HG03064 (cell line): ENCODE data around the gene ADGRG7.

Source experiments
- ATAC-seq: cut with Tn5 transposase; IDR thresholded peaks from one replicate; pipeline ENCODE4 v1.9.1; 2021; ENCODE audit warnings: low read depth; ENCODE audit not compliant: unreplicated experiment

ADGRG7 gene

DNA sequence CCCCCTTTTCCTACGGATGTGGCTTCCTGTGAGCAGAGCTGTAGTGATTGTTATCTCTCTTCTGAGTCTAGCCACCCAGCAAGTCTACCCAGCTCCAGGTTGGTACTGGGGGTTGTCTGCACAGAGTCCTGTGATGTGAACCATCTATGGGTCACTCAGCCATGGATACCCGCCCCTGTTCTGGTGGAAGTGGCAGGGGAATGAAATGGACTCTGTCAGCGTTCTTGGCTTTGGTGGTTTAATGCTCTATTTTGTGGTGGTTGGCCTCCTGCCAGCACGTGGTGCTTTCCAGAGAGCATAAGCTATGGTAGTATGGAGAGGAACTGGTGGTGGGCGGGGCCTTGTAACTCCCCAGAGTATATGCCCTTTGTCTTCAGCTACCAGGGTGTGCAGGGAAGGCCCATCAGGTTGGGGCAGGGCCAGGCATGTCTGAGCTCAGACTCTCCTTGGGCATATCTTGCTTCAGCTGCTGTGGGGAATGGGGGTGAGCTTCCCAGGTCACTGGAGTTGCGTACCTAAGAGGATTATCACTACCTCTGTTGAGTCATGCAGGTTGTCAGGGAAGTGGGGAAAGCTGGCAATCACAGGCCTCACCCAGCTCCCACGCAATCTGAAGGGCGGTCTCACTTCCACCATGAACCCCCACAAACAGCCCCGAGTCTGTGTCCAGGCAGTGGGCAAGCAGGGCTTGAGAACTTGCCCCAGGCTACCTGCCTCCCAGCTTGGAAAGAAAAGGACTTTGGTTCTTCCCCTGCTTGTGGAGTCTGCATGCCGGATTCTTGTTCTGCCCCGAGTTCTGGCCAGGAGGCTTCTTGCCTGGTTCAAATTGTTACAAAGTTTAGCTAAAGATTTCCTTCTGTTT is 9.0 kb upstream of the ADGRG7 start:
- ATAC-seq = no peak

DNA sequence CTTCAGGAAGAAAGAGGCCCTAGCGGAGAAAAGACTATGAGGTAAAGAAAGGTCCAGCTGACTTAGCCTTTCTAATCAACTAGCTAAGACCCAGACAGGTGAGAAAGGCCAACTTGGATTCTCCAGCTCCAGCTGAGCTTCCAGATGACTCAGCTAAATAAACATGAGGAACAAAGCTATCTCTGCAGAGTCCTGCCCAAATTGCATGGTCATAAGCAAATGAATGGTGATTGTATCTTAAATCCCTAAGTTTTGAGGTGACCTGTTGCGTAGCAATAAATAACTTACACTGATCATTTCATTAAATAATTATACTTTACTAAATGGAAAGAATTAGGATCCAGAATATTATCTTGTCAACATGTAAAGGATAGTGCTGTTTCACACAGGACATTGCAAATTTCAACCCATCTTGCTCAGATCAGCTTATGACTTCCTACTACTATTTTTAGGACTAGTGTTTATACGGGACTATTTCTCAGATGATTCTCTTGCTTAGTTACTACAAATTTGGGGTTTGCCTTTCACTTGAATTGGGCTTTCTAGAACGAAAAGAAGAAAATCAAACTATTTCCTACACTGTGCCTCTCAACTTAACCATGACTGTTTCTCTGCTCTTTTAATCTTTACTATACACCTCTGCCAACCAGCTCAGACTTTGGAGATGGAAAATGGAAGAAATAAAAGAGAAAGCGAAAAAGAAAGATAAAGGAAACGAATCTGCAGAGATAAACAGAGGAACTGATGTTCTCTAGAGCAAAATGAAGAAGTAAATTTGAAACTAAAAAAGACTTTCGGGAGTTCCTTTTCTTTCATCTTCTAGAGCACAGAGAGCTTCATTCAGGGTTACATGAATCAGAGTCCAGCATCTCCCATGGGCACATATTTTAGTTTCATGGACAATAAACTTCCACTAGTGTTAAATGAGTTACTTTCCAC is 6.6 kb upstream of the ADGRG7 start:
- peak; percentile 42 for ATAC-seq

DNA sequence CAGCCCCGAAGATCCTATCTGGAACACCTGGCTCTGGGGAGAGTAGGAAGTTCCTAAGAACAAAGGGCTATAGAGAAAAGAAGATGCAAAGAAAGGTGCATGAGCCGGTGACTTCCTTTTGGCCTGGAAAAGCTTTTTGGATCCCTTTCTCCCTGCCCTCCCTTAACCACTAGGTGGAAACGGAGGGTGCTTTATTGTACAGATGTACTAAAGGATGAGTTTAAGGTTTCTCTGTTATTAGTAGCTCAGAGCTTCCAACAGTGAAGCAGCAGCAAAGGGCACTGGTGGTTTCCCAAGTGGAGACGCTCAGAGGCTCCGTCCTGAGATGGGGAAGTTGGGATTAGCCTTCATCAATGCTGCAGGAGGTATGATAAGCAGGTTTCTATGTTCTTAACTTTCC is 5.9 kb upstream of the ADGRG7 start:
- peak; percentile 37 for ATAC-seq

DNA sequence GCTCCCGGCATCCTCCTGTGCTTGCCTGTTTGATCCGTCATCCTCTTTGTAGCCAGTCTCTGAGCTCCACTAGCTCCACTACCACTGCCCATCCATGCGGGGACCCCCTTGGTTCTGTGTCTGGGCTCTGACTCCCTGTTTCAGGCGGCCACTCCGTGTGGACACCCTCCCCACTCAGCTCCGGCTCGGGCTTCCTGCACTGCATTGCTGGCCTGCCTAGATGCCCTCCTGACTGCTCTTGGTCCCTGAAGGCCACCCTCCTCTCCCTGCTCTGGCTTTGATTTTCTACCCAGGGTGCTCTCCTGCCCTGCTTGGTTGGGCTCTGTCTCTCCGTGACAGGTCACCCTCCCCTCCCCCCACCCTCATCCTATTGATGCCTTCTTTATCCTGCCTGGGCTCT is 4.0 kb upstream of the ADGRG7 start:
- ATAC-seq = no peak

DNA sequence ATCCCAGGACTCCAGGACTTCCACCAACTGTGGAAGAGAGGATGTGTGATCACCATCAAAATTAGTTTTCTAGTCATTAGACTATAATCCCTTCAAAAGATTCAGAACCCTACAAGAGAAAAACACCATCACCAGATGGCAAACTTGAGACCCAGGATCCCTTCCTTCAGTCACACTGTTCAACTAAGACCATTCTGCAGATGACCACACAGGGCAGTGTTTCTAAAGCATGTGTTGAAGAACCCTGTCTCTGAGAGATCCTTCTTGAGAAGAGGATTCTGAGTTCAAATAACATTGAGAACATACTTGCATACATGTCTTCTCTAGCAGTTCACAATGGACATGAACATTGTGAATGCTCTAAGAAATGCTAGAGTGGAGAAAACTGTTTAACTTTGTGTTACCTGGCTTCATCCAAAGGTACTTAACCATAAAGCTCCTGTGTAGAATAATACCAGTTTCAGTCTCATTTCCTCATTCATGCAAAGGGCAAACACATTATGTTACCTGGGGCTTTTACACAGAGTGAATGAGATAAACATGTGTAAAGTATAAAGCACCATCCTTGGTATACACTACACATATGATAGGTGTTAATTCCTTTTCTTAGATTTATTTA is 2.4 kb upstream of the ADGRG7 start:
- peak; percentile 78 for ATAC-seq

DNA sequence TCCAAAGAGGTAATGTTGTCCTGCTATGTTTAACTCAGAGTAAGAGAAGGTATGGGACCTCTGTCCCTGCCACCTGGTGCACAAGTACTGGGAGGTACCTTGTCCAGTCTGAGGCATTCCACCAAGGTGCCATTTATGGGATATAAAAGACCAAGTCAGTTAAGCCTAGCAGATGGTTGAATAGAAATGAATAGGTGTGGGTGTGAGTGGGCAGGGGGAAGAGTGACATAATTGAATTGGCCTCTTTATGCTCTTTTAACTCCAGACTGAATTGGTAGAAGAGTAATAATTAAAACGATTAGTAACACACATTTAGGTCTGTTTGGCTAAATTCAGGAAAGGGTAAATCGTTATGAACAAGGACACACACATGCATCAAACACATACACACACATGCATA is 562 bp downstream of the ADGRG7 start:
- ATAC-seq = no peak

DNA sequence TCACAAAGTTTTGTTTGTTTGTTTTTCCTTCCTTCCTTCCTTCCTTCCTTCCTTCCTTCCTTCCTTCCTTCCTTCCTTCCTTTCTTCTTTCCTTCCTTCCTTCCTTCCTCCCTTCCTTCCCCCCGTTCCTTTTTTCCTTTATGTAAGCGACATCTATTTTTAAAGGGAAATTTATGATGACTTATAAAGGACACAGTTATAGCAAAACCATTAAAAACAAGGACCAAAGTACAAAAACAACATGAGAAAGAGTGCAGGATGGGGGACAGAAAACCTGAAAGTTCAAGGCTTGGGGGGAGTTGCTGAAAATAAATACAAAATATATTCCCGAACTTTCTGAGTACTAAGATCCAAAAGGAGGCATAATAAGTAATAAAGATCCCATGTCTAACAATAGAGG is 1.8 kb downstream of the ADGRG7 start:
- no peak for ATAC-seq

DNA sequence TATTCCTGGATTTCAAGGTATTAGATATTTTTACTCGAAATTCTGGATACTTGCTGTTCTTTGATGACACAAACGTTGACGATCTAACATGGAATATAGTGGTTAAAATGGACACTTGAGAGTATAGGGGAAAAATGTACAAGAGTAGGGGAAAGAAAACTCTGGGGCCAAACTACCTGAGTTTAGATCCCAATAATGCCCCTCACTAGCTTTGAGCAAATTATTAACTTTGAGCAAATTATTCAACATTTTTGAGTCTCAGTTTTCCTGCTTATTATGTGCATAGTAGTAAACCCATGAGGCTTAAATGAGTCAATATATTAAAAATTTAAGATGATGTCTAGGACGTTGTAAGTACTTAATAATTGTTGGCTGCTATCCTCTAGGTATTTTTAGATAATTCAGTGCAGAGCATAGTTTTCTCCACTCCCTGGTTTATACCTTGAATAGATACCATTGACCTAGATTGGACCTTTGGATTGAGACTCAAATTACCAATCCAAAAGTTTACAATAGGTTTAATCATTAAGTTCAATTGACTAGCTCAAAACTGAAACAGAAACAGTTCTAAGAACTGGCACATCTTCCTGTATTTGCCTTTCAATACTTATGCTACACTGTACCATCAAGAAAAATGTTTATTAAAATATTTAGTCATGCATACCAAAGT is 4.5 kb downstream of the ADGRG7 start:
- peak; percentile 67 for ATAC-seq

DNA sequence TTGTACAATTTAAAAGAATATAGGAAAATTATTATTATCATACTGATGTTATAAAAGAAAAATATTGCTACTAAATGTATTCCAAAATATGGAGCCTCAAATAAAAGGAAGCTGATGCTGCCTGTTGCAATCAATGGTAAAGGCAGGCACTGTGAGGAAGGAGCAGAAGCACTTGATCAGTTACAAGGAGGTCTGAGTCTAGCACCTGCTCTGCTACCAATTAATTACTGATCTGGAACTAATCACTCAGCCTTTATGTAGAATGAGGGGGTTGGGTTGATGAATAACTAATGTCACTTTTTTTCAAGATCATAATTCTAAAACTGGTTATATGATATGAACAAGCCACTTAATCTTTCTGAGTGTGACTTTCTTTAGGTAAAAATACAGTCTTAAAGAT is 5.5 kb downstream of the ADGRG7 start:
- no peak for ATAC-seq

DNA sequence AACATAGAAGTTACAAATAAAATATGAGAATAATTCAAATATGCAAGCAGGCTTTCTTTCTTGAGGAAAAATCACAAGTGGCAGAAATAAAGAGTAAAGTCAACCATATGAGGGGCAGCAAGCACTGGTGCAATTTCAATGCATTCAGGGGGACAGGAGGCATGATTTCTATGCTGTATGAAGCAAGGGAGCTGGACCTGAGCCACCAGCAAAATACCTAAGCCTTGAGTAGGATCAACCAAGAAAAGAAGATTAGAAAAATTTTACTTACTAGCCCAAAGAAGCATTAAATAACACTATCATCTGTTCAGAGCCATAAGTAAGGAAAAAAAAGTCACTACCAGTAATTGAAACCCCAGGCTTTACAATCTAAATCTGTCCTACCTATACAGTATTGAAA is 6.3 kb downstream of the ADGRG7 start:
- no peak for ATAC-seq

DNA sequence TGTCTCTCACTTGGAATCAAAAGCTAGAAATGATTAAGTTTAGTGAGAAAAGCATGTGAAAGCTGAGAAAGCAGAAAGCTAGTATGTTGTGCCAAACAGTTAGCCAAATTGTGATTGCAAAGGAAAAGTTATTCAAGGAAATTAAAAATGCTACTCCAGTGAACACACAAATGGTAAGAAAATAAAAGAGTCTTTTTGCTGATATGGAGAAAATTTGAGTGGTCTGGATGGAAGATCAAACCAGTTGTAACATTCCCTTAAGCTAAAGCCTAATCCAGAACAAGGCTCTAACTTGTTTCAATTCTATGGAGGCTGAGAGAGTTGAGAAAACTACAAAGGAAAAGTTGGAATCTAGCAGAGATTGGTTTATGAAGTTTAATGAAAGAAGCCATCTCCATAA is 11.8 kb downstream of the ADGRG7 start:
- no peak for ATAC-seq

DNA sequence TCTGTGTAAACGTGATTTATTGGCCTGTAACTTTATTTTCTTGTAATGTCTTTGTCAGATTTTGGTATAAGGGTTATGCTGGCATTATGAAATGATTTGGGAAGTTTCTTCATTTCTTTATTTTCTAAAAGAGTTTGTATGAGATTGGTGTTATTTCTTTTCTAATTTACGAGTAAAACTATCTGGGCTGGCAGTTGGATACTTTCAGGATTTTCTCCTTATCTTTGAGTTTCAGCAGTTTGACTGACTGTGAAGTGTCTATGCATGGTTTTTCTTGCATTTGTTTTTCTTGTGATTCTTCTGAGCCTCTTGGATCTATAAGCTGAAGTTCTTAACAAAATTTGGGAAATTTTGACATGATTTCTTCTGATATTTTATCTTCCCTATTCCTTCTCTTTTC is 18.1 kb downstream of the ADGRG7 start:
- no peak for ATAC-seq

DNA sequence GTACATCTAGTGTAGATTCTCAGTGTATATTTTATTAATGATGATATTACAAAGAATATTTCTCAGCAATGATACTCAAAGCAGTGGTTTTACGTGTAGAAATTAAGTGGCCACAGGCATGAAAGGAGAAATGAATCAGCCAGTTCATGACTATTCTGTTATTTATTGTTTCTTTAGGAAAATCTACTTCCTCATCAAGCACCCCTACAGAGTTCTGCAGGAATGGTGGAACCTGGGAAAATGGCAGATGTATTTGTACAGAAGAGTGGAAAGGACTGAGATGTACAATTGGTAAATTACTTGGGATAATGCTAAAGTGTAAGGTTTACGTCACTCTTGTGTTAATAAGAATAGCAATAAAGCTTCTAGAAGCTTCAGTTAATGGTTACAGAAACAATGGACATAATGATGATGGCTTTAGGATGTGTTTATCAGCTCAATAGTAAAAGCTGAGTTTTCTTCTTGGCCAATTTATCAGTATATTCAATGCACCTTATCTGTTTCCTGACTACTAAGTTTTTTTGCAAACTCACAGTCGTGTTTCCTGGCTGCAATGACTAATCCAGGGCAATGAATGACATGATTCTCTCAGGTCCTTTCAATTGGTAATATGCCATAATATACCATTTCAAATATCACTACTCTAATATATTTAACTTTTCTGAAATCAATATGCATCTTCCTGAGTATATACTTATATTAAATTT is 20.2 kb downstream of the ADGRG7 start:
- no peak for ATAC-seq

DNA sequence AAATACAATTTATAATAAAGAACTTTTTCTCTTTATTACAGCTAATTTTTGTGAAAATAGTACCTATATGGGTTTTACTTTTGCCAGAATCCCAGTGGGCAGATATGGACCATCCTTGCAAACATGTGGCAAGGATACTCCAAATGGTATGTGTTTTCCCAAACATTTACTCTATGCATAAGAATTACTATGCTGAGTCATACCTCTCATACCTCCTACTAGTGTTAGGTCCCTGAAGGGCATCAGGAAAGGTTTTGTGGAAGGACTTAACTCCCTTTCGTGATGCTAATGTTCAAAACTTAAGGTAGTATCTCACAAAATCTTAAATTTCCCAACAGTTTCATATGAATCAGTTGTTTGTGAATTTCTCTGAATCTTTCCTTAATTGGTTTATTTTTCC is 21.3 kb downstream of the ADGRG7 start:
- ATAC-seq = no peak

DNA sequence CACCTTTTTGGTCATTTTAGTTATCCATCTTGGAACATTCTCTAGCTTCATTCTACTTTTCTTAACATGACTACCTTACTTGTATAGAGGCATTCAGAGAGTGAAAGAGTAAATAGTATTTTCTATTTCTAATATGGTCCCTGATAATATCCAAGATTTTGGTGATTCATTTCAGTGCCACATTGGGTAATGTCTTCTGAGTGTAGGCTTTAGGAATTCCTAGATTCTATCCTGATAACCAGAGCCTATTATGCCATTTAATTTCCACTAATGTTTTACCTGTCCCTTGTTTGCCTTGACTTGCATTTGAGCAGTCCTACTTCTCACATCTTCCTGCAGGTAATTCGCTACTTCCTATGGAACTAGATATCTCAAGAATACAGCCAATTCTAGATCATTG is 21.8 kb downstream of the ADGRG7 start:
- ATAC-seq = no peak

DNA sequence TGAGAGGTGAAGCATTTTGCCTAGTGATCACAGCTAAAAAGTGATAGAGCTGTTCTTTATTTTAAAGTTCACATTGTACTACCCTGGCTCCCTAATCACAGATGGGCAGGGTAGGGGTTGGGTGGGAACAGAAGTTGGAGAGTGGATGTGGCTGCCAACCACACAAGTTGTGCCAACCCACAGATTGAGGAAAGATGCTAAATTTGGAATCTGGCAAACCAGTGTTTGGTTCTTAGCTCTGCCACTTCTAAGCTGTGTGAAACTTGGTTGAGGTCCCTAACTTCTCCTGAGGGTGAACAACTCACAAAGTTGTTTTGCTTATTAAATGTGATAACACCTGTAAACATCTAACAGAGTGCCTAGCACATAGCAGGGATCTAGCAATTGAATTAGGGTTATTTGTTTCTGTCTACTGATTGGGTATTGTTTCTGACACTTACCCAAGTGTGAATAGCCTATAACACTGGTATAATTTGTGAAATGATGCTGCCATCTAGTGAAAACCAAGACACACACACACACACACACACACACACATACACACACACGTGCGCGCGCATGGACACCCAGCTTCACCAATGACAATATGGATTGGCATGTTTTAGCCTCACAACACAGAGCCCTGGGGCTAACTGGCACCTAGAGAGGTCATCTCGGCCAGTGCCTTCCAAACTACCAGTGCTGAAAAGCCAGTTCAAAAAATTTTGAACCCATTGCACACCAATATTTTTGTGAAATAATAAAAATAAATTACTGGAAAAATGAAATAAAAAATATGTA is 25.3 kb downstream of the ADGRG7 start:
- no peak for ATAC-seq

DNA sequence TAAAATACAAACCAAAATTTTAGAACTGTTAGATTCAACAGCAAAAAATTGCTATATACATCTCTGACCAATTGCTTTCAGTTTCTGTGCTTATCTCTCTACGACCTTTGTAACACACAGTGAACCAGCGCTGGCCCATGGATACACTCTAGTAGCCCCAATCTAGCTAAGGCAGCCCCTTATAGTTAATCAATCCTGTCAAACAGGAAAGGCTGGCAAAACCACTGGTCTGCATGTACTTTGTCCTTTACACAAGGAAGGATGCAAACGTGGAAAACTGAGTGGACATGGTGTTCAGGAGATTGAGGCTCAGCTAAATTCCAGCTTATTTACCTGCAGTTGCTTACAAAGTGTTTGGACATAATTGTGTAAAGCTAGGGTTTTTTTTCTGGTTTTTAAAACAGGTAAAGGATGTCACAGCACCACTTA is 25.9 kb downstream of the ADGRG7 start:
- no peak for ATAC-seq

DNA sequence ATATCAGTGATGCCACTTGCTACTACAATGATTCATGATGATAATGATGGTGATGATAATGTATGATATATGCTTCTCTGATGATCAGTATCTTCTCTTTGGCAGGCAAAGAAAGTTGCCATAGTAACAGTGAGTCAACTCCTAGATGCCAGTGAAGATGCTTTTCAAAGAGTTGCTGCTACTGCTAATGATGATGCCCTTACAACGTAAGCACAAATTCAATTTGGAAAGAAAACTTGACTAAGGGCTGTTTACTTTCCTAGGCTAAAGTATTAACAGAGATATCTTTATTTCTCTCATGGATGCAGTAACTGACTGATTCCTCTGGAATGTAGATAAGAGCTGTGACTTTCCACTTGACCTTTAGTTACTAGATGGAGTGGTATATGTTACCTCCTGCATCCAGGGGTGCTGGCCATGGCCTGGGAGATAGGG is 27.8 kb downstream of the ADGRG7 start:
- ATAC-seq = no peak

DNA sequence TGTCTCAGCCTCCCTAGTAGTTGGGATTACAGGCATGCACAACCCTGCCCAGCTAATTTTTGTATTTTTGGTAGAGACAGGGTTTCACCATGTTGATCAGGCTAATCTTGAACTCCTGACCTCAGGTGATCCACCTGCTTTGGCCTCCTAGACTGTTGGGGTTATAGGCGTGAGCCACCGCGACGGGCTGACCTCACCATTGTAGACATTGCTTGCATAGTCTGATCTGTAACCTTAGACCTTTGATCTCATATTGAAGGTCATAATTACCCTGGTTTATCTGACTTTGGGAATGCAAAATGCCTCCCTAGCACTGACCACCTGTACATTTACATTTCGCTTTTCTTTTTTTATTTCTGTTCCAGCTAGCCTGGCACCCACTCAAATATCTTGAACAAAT is 31.2 kb downstream of the ADGRG7 start:
- ATAC-seq = no peak
